Measurements from ENCODE around the gene PCDHB10.
"Not testable (repeated sequence)": the region's sequence is repeated elsewhere in the genome, so short reads cannot be mapped to it uniquely, and the experiment has no call there.

Gene PCDHB10

GRCh38 chr5:141188682-141189081, 3.5 kb upstream of the PCDHB10 start:
- not testable (repeated sequence) for DNase-seq

DNA sequence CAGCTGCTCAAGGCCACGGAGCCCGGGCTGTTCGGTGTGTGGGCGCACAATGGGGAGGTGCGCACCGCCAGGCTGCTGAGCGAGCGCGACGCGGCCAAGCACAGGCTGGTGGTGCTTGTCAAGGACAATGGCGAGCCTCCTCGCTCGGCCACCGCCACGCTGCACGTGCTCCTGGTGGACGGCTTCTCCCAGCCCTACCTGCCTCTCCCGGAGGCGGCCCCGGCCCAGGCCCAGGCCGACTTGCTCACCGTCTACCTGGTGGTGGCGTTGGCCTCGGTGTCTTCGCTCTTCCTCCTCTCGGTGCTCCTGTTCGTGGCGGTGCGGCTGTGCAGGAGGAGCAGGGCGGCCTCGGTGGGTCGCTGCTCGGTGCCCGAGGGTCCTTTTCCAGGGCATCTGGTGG, 3.0 kb upstream of the PCDHB10 start:
- not testable (repeated sequence) for DNase-seq

GRCh38 chr5:141194332-141194731, 2.2 kb downstream of the PCDHB10 start:
- not testable (repeated sequence) for DNase-seq

DNA sequence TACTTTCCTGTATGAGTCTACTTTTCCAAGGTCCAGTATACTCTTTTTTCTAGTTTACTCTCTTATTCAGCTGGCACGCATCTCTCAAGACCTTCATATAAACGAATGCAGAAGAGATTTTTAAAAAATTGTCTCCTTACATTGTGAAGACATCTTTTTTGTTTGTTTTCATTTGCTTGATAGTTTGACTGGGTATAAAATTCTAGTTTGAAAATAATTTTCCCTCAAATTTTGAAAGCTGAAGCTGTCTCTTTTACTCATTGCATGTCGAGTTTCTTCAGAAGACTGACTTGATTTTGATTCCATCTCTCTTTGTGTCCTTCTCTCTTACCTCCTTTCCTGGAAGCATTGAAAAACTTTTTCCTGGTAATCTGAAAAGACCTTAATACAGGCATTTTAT, 4.2 kb downstream of the PCDHB10 start:
- no peak for DNase-seq

- peak in 1 of 2 experiments; percentile 38 for DNase-seq
These were observed 7.4 kb downstream of the PCDHB10 start, which contains the start of gene PCDHB11 for GRCh38 chr5:141199359-141200235. Gene PCDHB11 (plus strand): TSS chr5:141199627. CDS start chr5:141199775, 148 bp downstream.

- DNase-seq, result not testable (repeated sequence)
These were observed 9.0 kb downstream of the PCDHB10 start for GRCh38 chr5:141201126-141201525.

- DNase-seq, result not testable (repeated sequence)
These were observed 9.5 kb downstream of the PCDHB10 start for GRCh38 chr5:141201646-141202045.

GRCh38 chr5:141208478-141208877, 16.3 kb downstream of the PCDHB10 start, which contains the start of gene PCDHB12:
Gene PCDHB12 (plus strand): TSS chr5:141208719. CDS start chr5:141208908, 189 bp downstream.
- DNase-seq, result peak in 1 of 2 experiments; percentile 14

DNA sequence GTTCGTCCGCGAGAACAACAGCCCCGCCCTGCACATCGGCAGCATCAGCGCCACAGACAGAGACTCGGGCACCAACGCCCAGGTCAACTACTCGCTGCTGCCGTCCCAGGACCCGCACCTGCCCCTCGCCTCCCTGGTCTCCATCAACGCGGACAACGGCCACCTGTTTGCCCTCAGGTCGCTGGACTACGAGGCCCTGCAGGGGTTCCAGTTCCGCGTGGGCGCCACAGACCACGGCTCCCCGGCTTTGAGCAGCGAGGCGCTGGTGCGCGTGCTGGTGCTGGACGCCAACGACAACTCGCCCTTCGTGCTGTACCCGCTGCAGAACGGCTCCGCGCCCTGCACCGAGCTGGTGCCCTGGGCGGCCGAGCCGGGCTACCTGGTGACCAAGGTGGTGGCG, 18.1 kb downstream of the PCDHB10 start:
- DNase-seq, result not testable (repeated sequence)

DNA sequence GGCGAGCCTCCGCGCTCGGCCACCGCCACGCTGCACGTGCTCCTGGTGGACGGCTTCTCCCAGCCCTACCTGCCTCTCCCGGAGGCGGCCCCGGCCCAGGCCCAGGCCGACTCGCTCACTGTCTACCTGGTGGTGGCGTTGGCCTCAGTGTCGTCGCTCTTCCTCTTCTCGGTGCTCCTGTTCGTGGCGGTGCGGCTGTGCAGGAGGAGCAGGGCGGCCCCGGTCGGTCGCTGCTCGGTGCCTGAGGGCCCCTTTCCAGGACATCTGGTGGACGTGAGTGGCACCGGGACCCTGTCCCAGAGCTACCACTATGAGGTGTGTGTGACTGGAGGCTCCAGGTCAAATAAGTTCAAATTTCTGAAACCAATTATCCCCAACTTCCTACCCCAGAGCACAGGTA, 18.7 kb downstream of the PCDHB10 start:
- DNase-seq, result not testable (repeated sequence)

GRCh38 chr5:141213656-141214339, 21.6 kb downstream of the PCDHB10 start, which contains the start of gene PCDHB13:
Gene PCDHB13 (plus strand): TSS chr5:141213919. CDS start chr5:141214124, 205 bp downstream.
- DNase-seq, result peak in 1 of 2 experiments; percentile 18

- not testable (repeated sequence) for DNase-seq
These were observed 22.4 kb downstream of the PCDHB10 start for GRCh38 chr5:141214583-141214982.

DNA sequence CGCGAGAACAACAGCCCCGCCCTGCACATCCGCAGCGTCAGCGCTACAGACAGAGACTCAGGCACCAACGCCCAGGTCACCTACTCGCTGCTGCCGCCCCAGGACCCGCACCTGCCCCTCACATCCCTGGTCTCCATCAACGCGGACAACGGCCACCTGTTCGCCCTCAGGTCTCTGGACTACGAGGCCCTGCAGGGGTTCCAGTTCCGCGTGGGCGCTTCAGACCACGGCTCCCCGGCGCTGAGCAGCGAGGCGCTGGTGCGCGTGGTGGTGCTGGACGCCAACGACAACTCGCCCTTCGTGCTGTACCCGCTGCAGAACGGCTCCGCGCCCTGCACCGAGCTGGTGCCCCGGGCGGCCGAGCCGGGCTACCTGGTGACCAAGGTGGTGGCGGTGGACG, 23.4 kb downstream of the PCDHB10 start:
- not testable (repeated sequence) for DNase-seq

- not testable (repeated sequence) for DNase-seq
These were observed 23.9 kb downstream of the PCDHB10 start for GRCh38 chr5:141216035-141216434.

DNA sequence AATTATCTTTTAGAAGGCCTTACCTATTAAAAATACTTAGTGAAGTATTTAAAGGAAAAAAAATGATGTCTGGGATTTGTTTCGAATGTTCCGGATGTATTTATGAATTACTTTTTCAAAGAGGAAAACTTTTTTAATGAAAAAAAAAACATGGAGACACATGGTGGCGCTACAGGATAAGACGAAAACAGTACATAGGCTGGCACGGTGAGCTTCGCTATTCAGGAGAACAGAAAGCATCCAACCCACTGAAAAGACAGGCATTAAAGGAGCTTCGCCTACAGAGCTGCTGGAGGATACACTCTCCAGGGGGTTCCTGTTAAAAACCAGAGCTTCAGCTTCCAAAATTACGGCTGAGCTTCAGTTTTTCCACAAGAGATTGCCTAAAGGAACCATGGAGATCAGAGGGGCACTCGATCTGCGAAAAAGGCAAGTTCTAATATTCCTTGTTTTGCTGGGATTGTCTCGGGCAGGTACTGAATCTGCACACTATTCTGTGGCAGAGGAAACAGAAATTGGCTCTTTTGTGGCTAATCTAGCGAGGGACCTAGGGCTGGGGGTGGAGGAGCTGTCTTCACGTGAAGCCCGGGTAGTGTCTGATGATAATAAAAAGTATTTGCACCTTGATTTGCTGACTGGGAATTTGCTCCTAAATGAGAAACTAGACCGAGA, 31.1 kb downstream of the PCDHB10 start, which contains the start of gene PCDHB14:
TSS of gene PCDHB14 (plus strand) at position 232 of the 672 bp plus-strand sequence. CDS start at position 395, 163 bp downstream.
- peak; percentile 34 to 75 for DNase-seq

DNA sequence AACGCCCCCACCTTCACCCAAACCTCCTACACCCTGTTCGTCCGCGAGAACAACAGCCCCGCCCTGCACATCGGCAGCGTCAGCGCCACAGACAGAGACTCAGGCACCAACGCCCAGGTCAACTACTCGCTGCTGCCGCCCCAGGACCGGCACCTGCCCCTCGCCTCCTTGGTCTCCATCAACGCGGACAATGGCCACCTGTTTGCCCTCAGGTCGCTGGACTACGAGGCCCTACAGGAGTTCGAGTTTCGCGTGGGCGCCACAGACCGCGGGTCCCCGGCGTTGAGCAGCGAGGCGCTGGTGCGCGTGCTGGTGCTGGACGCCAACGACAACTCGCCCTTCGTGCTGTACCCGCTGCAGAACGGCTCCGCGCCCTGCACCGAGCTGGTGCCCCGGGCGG, 32.7 kb downstream of the PCDHB10 start:
- DNase-seq, result not testable (repeated sequence)

DNA sequence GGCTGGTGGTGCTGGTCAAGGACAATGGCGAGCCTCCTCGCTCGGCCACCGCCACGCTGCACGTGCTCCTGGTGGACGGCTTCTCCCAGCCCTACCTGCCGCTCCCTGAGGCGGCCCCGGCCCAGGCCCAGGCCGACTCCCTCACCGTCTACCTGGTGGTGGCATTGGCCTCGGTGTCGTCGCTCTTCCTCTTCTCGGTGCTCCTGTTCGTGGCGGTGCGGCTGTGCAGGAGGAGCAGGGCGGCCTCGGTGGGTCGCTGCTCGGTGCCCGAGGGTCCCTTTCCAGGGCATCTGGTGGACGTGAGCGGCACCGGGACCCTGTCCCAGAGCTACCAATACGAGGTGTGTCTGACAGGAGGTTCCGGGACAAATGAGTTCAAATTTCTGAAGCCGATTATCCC, 33.3 kb downstream of the PCDHB10 start:
- not testable (repeated sequence) for DNase-seq

GRCh38 chr5:141234109-141234667, 42.0 kb downstream of the PCDHB10 start:
- DNase-seq, result no peak

- DNase-seq, result not testable (repeated sequence)
These were observed 43.8 kb downstream of the PCDHB10 start for GRCh38 chr5:141235922-141236321.

GRCh38 chr5:141236516-141237313, 44.6 kb downstream of the PCDHB10 start:
- no peak for DNase-seq

- no peak for DNase-seq
These were observed 49.3 kb downstream of the PCDHB10 start for GRCh38 chr5:141241496-141241895.
